H1 (cell line): ENCODE measurements around the gene POLR1G. TPM values are rescaled to one million over a fixed set of nuclear protein-coding genes. Genes with fewer than 3 reads are reported as not detected.

ENCODE experiments used
- CTCF ChIA-PET: fragments of 300-600 bp; sonication (Branson Sonifier 250); formaldehyde crosslinking; loops from one replicate; lab custom pipeline; 2021; ENCODE audit not compliant: partially characterized antibody; lab: Charles Lee
- POLR2A ChIA-PET: fragments of 300-600 bp; sonication (Branson Sonifier 250); formaldehyde crosslinking; loops from one replicate; lab custom pipeline; 2021; ENCODE audit warnings: inconsistent platforms; ENCODE audit not compliant: partially characterized antibody; lab: Charles Lee
- DNase-seq, 2 experiments: peaks; one replicate each; pipeline versions ENCODE4 v3.0.0 to v3.0.0-alpha.2; 2010 to 2022; ENCODE audit warnings: low spot score in 2 of 2, low read depth in 1 of 2, mixed read lengths in 1 of 2
- FAIRE-seq: peaks from 2 replicates; lab custom pipeline; 2011; peaks lifted over from hg19 to GRCh38; lab: Jason Lieb, UNC
- H2AFZ ChIP-seq: 2 replicates; pipeline ENCODE4 v1.8.1; 2012; ENCODE audit warnings: low read length, inconsistent platforms
- H2AK5ac ChIP-seq: 2 replicates; pipeline ENCODE4 v1.6.1; 2013; ENCODE audit warnings: low read depth, low read length
- H2BK120ac ChIP-seq: replicated peaks from 2 replicates; pipeline ENCODE3; 2013; ENCODE audit warnings: low read depth, low read length, inconsistent platforms
- H2BK12ac ChIP-seq: 2 replicates; pipeline ENCODE4 v1.6.1; 2013; ENCODE audit warnings: low read depth, low read length
- H2BK15ac ChIP-seq: 2 replicates; pipeline ENCODE4 v1.6.1; 2013; ENCODE audit warnings: low read length
- H2BK20ac ChIP-seq: 2 replicates; pipeline ENCODE4 v1.6.1; 2013; ENCODE audit warnings: low read length
- H2BK5ac ChIP-seq: 2 replicates; pipeline ENCODE4 v1.6.1; 2013; ENCODE audit warnings: low read depth, low read length
- H3K14ac ChIP-seq: 2 replicates; pipeline ENCODE4 v1.6.1; 2013; ENCODE audit warnings: inconsistent platforms; ENCODE audit not compliant: insufficient read length
- H3K18ac ChIP-seq: 2 replicates; pipeline ENCODE4 v1.6.1; 2013; ENCODE audit warnings: low read length; ENCODE audit errors: extremely low read depth
- H3K23ac ChIP-seq: 2 replicates; pipeline ENCODE4 v1.6.1; 2013; ENCODE audit warnings: inconsistent platforms; ENCODE audit not compliant: insufficient read length
- H3K23me2 ChIP-seq: 2 replicates; pipeline ENCODE4 v1.6.1; 2013; ENCODE audit warnings: low read depth, low read length
- H3K27ac ChIP-seq: 2 replicates; pipeline ENCODE4 v1.6.1; 2011; ENCODE audit warnings: low read depth, low read length, inconsistent platforms
- H3K27me3 ChIP-seq, 4 experiments: replicated peaks in 1 of 4; 1 replicate in 1 of 4; 2 replicates in 3 of 4; pipeline versions ENCODE4 v1.6.1 to v1.8.1; 2011 to 2013; ENCODE audit warnings: low read length in 3 of 4, mild to moderate bottlenecking in 3 of 4, inconsistent platforms in 2 of 4, mixed read lengths in 2 of 4, moderate library complexity in 1 of 4; ENCODE audit not compliant: control insufficient read depth in 3 of 4, insufficient read depth in 3 of 4; ENCODE audit errors: extremely low read depth in 1 of 4
- H3K36me3 ChIP-seq, 4 experiments: 2 replicates each; pipeline versions ENCODE4 v1.6.1 to v1.8.1; 2011 to 2013; ENCODE audit warnings: mild to moderate bottlenecking in 4 of 4, low read length in 3 of 4, moderate library complexity in 2 of 4, control low read depth in 1 of 4, inconsistent platforms in 1 of 4; ENCODE audit not compliant: insufficient read depth in 4 of 4, control insufficient read depth in 2 of 4
- H3K4ac ChIP-seq: replicated peaks from 2 replicates; pipeline ENCODE3; 2013; ENCODE audit warnings: low read length, low read depth, mixed read lengths, inconsistent platforms; ENCODE audit not compliant: insufficient read length
- H3K4me1 ChIP-seq, 4 experiments: replicated peaks in 1 of 4; 1 replicate in 1 of 4; 2 replicates in 3 of 4; pipeline versions ENCODE4 v1.6.1 to v1.8.1; 2011 to 2013; ENCODE audit warnings: low read length in 3 of 4, inconsistent platforms in 2 of 4, mixed read lengths in 1 of 4; ENCODE audit not compliant: insufficient read depth in 4 of 4, control insufficient read depth in 3 of 4
- H3K4me2 ChIP-seq, 2 experiments: 2 replicates each; pipeline versions ENCODE4 v1.6.1 to v1.8.1; 2011 to 2013; ENCODE audit warnings: low read depth in 2 of 2, low read length in 2 of 2, control low read depth in 1 of 2, inconsistent platforms in 1 of 2, mild to moderate bottlenecking in 1 of 2; ENCODE audit not compliant: insufficient read depth in 1 of 2
- H3K4me3 ChIP-seq, 4 experiments: fragments of 200-600, 300-600 bp in 1 of 4; sonication (generic), shearing (Covaris generic), sonication (Bioruptor Twin) in 1 of 4; 2 replicates each; pipeline versions ENCODE4 v1.5.1 to v1.8.1; 2011 to 2016; ENCODE audit warnings: low read length in 4 of 4, low read depth in 3 of 4, control low read depth in 2 of 4, inconsistent platforms in 2 of 4, mild to moderate bottlenecking in 2 of 4, mixed read lengths in 1 of 4, moderate library complexity in 1 of 4; ENCODE audit not compliant: insufficient read depth in 2 of 4; ENCODE audit errors: extremely low read depth in 1 of 4
- H3K56ac ChIP-seq: replicated peaks from 2 replicates; pipeline ENCODE3; 2013; ENCODE audit warnings: low read depth, mild to moderate bottlenecking, mixed read lengths, low read length, inconsistent platforms; ENCODE audit not compliant: insufficient read length
- H3K79me1 ChIP-seq: 2 replicates; pipeline ENCODE4 v1.6.1; 2013; ENCODE audit warnings: low read depth, low read length, control low read depth
- H3K79me2 ChIP-seq, 2 experiments: 2 replicates each; pipeline versions ENCODE4 v1.6.1 to v1.8.1; 2012 to 2013; ENCODE audit warnings: low read length in 2 of 2, mild to moderate bottlenecking in 2 of 2, inconsistent platforms in 1 of 2; ENCODE audit not compliant: insufficient read depth in 2 of 2, control insufficient read depth in 1 of 2
- H3K9ac ChIP-seq, 4 experiments: replicated peaks in 1 of 4; 1 replicate in 1 of 4; 2 replicates in 3 of 4; pipeline versions ENCODE4 v1.6.1 to v1.8.1; 2011 to 2013; ENCODE audit warnings: low read depth in 3 of 4, low read length in 3 of 4, control low read depth in 2 of 4, mild to moderate bottlenecking in 2 of 4, moderate library complexity in 2 of 4, inconsistent platforms in 1 of 4; ENCODE audit errors: extremely low read depth in 1 of 4
- H3K9me3 ChIP-seq, 2 experiments: 2 replicates each; pipeline versions ENCODE4 v1.6.1 to v1.8.1; 2012 to 2013; ENCODE audit warnings: mild to moderate bottlenecking in 2 of 2, moderate library complexity in 2 of 2, control low read depth in 1 of 2, inconsistent platforms in 1 of 2, low read depth in 1 of 2, low read length in 1 of 2, mixed read lengths in 1 of 2; ENCODE audit not compliant: insufficient read depth in 2 of 2
- H4K20me1 ChIP-seq, 2 experiments: replicated peaks in 1 of 2; 2 replicates each; pipeline versions ENCODE3 to v1.8.1; 2011 to 2013; ENCODE audit warnings: inconsistent platforms in 2 of 2, low read length in 2 of 2, mild to moderate bottlenecking in 1 of 2; ENCODE audit not compliant: insufficient read depth in 2 of 2, control insufficient read depth in 1 of 2
- H4K5ac ChIP-seq: 2 replicates; pipeline ENCODE4 v1.6.1; 2013; ENCODE audit warnings: low read length, low read depth, mixed read lengths, inconsistent platforms; ENCODE audit not compliant: insufficient read length
- H4K8ac ChIP-seq: 2 replicates; pipeline ENCODE4 v1.8.0; 2013; ENCODE audit warnings: mild to moderate bottlenecking, moderate library complexity, low read length, inconsistent platforms; ENCODE audit not compliant: insufficient read depth; ENCODE audit errors: extremely low read depth
- H4K91ac ChIP-seq: replicated peaks from 2 replicates; pipeline ENCODE3; 2013; ENCODE audit warnings: low read length, mixed read lengths, inconsistent platforms; ENCODE audit not compliant: insufficient read length
- ASH2L ChIP-seq: fragments of 200-600, 300-600 bp; sonication (generic); IDR thresholded peaks from one replicate; pipeline ENCODE4 v1.7.1; 2017; ENCODE audit warnings: low read length
- CBX8 ChIP-seq: fragments of 300-800, 300-1000 bp; sonication (generic); IDR thresholded peaks from 2 replicates; pipeline ENCODE4 v1.7.1; 2016; ENCODE audit warnings: low read depth, low read length, borderline replicate concordance
- CHD1 ChIP-seq: IDR thresholded peaks from 2 replicates; pipeline ENCODE4 v1.6.1; 2012; ENCODE audit warnings: low read depth, low read length, improper control_type of control experiment
- E2F6 ChIP-seq: IDR thresholded peaks from 2 replicates; pipeline ENCODE4 v1.6.1; 2012; ENCODE audit warnings: inconsistent platforms
- EP300 ChIP-seq, 2 experiments: IDR thresholded peaks; 1 replicate in 1 of 2; 2 replicates in 1 of 2; pipeline ENCODE4 v1.6.1; 2011 to 2012; ENCODE audit warnings: low read depth in 2 of 2, low read length in 2 of 2, mild to moderate bottlenecking in 2 of 2, borderline replicate concordance in 1 of 2, inconsistent platforms in 1 of 2, moderate library complexity in 1 of 2
- FOSL1 ChIP-seq: IDR thresholded peaks from 2 replicates; pipeline ENCODE4 v1.6.1; 2011; ENCODE audit warnings: mild to moderate bottlenecking, low read depth, low read length, moderate library complexity; ENCODE audit not compliant: insufficient read depth
- HDAC6 ChIP-seq: IDR thresholded peaks from one replicate; pipeline ENCODE4 v1.7.1; 2012; ENCODE audit warnings: low read depth, mild to moderate bottlenecking, inconsistent platforms, low read length, moderate library complexity
- KDM4A ChIP-seq: IDR thresholded peaks from one replicate; pipeline ENCODE4 v1.7.1; 2012; ENCODE audit warnings: low read depth, mild to moderate bottlenecking, moderate library complexity, low read length, inconsistent platforms; ENCODE audit not compliant: severe bottlenecking
- KDM5A ChIP-seq: fragments of 200-600 bp; IDR thresholded peaks from 2 replicates; pipeline ENCODE4 v1.7.1; 2012; ENCODE audit warnings: mild to moderate bottlenecking, low read length, inconsistent platforms, mixed read lengths
- SIN3A ChIP-seq, 2 experiments: IDR thresholded peaks in 1 of 2; conservative IDR thresholded peaks in 1 of 2; 2 replicates each; pipeline ENCODE4 v1.6.1; 2011 to 2012; ENCODE audit warnings: low read length in 2 of 2, improper control_type of control experiment in 1 of 2, low read depth in 1 of 2, mild to moderate bottlenecking in 1 of 2
- SRF ChIP-seq: IDR thresholded peaks from 2 replicates; pipeline ENCODE4 v1.6.1; 2011; ENCODE audit warnings: mild to moderate bottlenecking, low read depth, low read length, moderate library complexity
- TAF1 ChIP-seq: IDR thresholded peaks from 2 replicates; pipeline ENCODE4 v1.6.1; 2011; ENCODE audit warnings: mild to moderate bottlenecking, low read depth, low read length
- TBP ChIP-seq: IDR thresholded peaks from 2 replicates; pipeline ENCODE4 v1.6.1; 2011; ENCODE audit warnings: low read depth, low read length, improper control_type of control experiment
- WGBS, 2 experiments: shearing (Covaris generic) in 1 of 2; methylation state at CpG; one replicate each; pipeline versions ENCODE4 v1.1.6 to v1.1.7; 2013 to 2015; ENCODE audit warnings: low lambda C conversion rate in 2 of 2, mixed read lengths in 2 of 2, inconsistent platforms in 1 of 2, low coverage in 1 of 2, missing lambda C conversion rate in 1 of 2; ENCODE audit not compliant: insufficient replicate concordance in 2 of 2, insufficient coverage in 1 of 2, insufficient read length in 1 of 2; ENCODE audit errors: extremely low coverage in 1 of 2, missing lambda C conversion rate in 1 of 2; 5-methylcytosine and 5-hydroxymethylcytosine counted together
- polyA plus RNA-seq, 7 experiments: library from polyadenylated mRNA; depleted of rRNA in 3 of 7; stranded (reverse) in 5 of 7; unstranded in 2 of 7; fragments of >200 nt in 5 of 7; fragments of 200-250 nt in 2 of 7; gene quantifications; 1 replicate in 5 of 7; 2 replicates in 1 of 7; 4 replicates in 1 of 7; pipeline versions ENCODE4 v1.2.1 to v1.2.3, GENCODE V29; 2011 to 2013; ENCODE audit warnings: missing spikeins in 2 of 7, mixed read lengths in 2 of 7
- total RNA-seq: library from RNA; stranded (reverse); fragmentation: NEBNext Ultra II Directional; extraction: Animal tissue kit (Norgen Biotek cat#: 25700); gene quantifications from 2 replicates; pipeline ENCODE4 v1.2.1, GENCODE V29; 2021

Gene POLR1G
- total and polyA plus RNA-seq, 2 of the 8 experiments (the other 6 are each of a cell fraction or from before 2014, with no cell fraction given) = 16.8 to 34.8 TPM

GRCh38 chr19:45440259-45440638 is 33.8 kb downstream of the POLR1G start:
- Histone ChIP-seq H3K36me3 (no peaks in the 10 kb centered on the region), H3K14ac (no peak overlapping the region), H3K18ac (no peak overlapping the region), H3K4me2 (peak overlapping the region; percentile 70), H4K91ac (no peak overlapping the region), H2BK20ac (no peak overlapping the region), H4K5ac (no peak overlapping the region), H3K23me2 (peaks cover 12% of the 10 kb centered on the region), H3K27ac (no peak overlapping the region), H2BK120ac (no peak overlapping the region), H3K9me3 (no peaks in the 10 kb centered on the region), H3K27me3 (peaks cover 0 to 5% (median 2%) of the 10 kb centered on the region in 4 experiments; a peak in 3 of 7 replicates), H3K9ac (no peak overlapping the region; a peak in 1 of 7 replicates), H3K23ac (no peak overlapping the region), H3K4me1 (peaks cover 6 to 17% (median 11%) of the 10 kb centered on the region in 4 experiments), H4K20me1 (no peaks in the 10 kb centered on the region), H3K4ac (no peak overlapping the region), H2AK5ac (no peak overlapping the region), H3K4me3 (peak overlapping the region; percentile 41 to 95 (median 73); a peak in 6 of 8 replicates), H2AFZ (peak overlapping the region; percentile 73; the same call in 1 of the 2 replicates), H3K79me1 (no peaks in the 10 kb centered on the region), H2BK12ac (peak overlapping the region; percentile 82; the same call in 1 of the 2 replicates), H4K8ac (no peak overlapping the region), H3K56ac (no peak overlapping the region), H2BK5ac (no peak overlapping the region), H2BK15ac (0 out of 2 replicates have a peak overlapping the region, but pooled peaks have one; percentile 8), H3K79me2 (no peaks in the 10 kb centered on the region)
- FAIRE-seq = no peak
- ChIA-PET CTCF (interaction anchor here (0.6 to 21.2 kb wide), 25 partner anchors 9 to 423 kb away, joined by 3 to 760 read pairs (median 4); partner anchors contain the start of genes FOSB, FOXA3 and PPM1N), POLR2A (interaction anchor here (1.0 to 3.4 kb wide), 13 partner anchors 12 to 68 kb away, joined by 3 to 34 read pairs (median 4); partner anchors contain the start of genes FOSB and VASP)
- no peak for DNase-seq
- WGBS, 2 experiments = 51% methylated on average over 9 of the region's 9 CpGs; no CpG with 5 or more reads in 1 of the 2 experiments
- TF ChIP-seq HDAC6 (no peak), EP300 (IDR thresholded peaks at IDR 0.05; ENCODE audit: borderline replicate concordance in 1 of 2, low read depth in 2 of 2, low read length in 2 of 2) (no peak), E2F6 (no peak), SRF (no peak), TBP (no peak), KDM5A (no peak), ASH2L (no peak), KDM4A (no peak), FOSL1 (no peak), TAF1 (no peak), SIN3A (conservative IDR thresholded peaks at IDR 0.05 in 1 of 2, IDR thresholded peaks at IDR 0.05 in 1 of 2; ENCODE audit: low read depth in 1 of 2, low read length in 2 of 2) (no peak), CHD1 (no peak), CBX8 (no peak)
